GM12865 (cell line): ENCODE data around the gene PTPA.

Experiments used
- DNase-seq: peaks from one replicate; pipeline ENCODE4 v3.0.0; 2010; ENCODE audit warnings: low read depth
- H3K4me3 ChIP-seq: 2 replicates; pipeline ENCODE4 v1.5.1; 2011; ENCODE audit warnings: mild to moderate bottlenecking, low read depth, low read length, control low read depth
- TF ChIP-seq, protein P1 (sequence below): IDR thresholded peaks from 2 replicates; pipeline ENCODE4 v1.5.1; 2011; ENCODE audit warnings: low read length, control low read depth, low read depth, inconsistent platforms; ENCODE audit not compliant: insufficient read depth; ENCODE audit errors: missing control alignments

The PTPA gene

GRCh38 chr9:129081388-129081904, 29.8 kb upstream of the PTPA start:
- DNase-seq: no peak
- TF ChIP-seq, protein P1, sequence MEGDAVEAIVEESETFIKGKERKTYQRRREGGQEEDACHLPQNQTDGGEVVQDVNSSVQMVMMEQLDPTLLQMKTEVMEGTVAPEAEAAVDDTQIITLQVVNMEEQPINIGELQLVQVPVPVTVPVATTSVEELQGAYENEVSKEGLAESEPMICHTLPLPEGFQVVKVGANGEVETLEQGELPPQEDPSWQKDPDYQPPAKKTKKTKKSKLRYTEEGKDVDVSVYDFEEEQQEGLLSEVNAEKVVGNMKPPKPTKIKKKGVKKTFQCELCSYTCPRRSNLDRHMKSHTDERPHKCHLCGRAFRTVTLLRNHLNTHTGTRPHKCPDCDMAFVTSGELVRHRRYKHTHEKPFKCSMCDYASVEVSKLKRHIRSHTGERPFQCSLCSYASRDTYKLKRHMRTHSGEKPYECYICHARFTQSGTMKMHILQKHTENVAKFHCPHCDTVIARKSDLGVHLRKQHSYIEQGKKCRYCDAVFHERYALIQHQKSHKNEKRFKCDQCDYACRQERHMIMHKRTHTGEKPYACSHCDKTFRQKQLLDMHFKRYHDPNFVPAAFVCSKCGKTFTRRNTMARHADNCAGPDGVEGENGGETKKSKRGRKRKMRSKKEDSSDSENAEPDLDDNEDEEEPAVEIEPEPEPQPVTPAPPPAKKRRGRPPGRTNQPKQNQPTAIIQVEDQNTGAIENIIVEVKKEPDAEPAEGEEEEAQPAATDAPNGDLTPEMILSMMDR: no peak
- H3K4me3 ChIP-seq: peak overlapping the region; percentile 98

GRCh38 chr9:129084087-129084486, 27.1 kb upstream of the PTPA start:
- DNase-seq: no peak
- TF ChIP-seq, protein P1: no peak
- H3K4me3 ChIP-seq: no peak overlapping the region

DNA sequence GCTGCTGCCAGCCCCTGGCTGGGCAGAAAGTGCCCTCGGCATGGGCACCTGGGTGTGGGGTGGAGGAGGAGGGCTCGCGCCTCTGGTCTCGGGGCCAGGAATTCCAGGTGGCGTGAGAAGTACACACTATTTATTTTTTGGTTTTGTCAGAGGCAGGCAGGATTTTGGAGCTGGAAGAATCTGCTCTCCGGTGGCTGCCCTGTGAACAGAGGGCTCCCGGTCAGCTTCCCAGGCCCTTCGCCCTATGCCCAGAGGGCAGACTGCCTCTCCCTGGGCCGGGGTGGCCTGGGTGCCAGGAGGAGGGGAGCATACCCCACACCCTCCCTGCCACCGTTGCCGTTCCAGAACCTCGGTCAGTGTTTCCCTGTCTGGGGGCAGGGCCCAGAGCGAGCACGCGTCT, 22.0 kb upstream of the PTPA start:
- no peak overlapping the region for H3K4me3 ChIP-seq
- no peak for DNase-seq
- TF ChIP-seq, protein P1: no peak

- no peak for DNase-seq
- H3K4me3 ChIP-seq: no peak overlapping the region
- TF ChIP-seq, protein P1: no peak
Measured at GRCh38 chr9:129093602-129094386, 17.4 kb upstream of the PTPA start.

GRCh38 chr9:129094387-129095169, 16.6 kb upstream of the PTPA start:
- no peak for DNase-seq
- TF ChIP-seq, protein P1: no peak
- no peak overlapping the region for H3K4me3 ChIP-seq

- TF ChIP-seq, protein P1: no peak
- DNase-seq: no peak
- H3K4me3 ChIP-seq: no peak overlapping the region
Measured at GRCh38 chr9:129095170-129095667, 16.0 kb upstream of the PTPA start.
